ENCODE data around the gene AKAP9. TPM values are rescaled to one million over a fixed set of nuclear protein-coding genes. Genes with fewer than 3 reads are reported as not detected.
A peak's percentile ranks its signal among the peaks of the same experiment; 100 is the strongest.

The AKAP9 gene
- polyA plus RNA-seq, 6 donors from 2014 or later, result 18.2 to 52.9 (median 21.0) TPM

DNA sequence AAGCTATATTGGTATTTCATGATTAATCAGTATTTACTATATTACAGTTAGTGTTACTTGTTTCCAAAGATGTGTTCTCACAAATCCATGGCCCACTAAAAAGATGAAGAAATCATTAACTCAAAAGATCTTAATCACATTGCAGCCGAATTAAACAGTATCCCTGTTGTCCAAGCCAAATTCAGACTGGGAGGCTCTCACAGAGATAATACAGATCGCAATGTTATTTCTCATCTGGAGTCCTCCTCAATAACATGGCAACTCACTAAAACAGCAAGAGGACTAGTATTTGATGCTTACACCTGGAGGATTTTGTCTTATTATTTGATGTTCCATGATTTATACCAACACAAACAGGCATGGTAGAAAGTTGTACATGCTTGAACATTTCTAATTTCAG, 170.2 kb downstream of the AKAP9 start:
- peaks cover 0 to 14% (median 12%) of the 10 kb centered on the region in 3 donors for H3K4me1 Mint-ChIP-seq
- H3K36me3 Mint-ChIP-seq, result peaks cover 9 to 20% of the 10 kb centered on the region in 2 donors
- no peaks in the 10 kb centered on the region for H3K9me3 Mint-ChIP-seq
- no peak for ATAC-seq (ENCODE audit: low read depth in 2 of 2)
- H3K27me3 Mint-ChIP-seq, result no peaks in the 10 kb centered on the region
- DNase-seq, result no peak
- H3K27ac Mint-ChIP-seq, result peak overlapping the region in 1 of 6 donors; percentile 41
- no peak overlapping the region for H3K4me3 Mint-ChIP-seq

DNA sequence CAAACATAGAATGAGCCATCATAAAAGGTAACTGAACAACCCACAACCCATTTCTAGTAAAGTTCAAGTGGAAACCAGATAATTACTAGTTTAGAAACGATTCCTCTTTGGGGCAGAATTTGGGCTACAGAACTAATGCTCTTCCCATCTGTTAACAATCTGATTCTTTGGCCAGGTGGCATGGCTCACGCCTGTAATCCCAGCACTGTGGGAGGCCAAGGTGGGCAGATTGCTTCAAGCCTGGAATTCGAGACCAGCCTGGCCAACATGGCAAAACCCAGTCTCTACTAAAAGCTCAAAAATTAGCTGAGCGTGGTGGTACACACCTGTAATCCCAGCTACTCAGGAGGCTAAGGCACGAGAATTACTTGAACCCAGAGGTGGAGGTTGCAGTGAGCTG, 175.2 kb downstream of the AKAP9 start:
- Mint-ChIP-seq H3K9me3 (peaks cover 0 to 2% (median 0%) of the 10 kb centered on the region in 7 donors), H3K4me3 (no peak overlapping the region), H3K4me1 (peaks cover 0 to 21% (median 7%) of the 10 kb centered on the region in 3 donors), H3K36me3 (peaks cover 17 to 29% of the 10 kb centered on the region in 2 donors), H3K27ac (peak overlapping the region in 1 of 6 donors; percentile 29), H3K27me3 (no peaks in the 10 kb centered on the region)
- ATAC-seq (ENCODE audit: low read depth in 2 of 2) (no peak), DNase-seq (no peak)

DNA sequence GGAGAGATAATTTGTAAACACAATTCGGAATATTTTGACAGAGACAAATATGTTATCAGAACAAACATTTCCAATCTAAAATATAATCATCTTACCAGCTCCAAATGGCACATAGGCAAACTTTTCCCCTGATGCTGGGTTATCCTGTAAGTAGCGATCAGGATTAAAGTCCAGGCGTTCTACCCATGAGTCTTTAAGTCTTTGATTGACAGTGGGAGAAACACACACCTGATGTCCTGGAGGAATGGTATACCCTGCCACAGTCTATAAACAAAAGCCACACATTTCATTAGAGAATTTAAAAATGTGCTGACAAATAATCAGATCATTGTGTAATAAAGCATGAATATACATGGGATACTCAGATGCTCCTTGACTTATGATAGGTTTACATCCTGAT, 176.3 kb downstream of the AKAP9 start:
- ATAC-seq (ENCODE audit: low read depth in 2 of 2) (no peak), DNase-seq (no peak)
- Mint-ChIP-seq H3K4me3 (no peak overlapping the region), H3K27ac (peak overlapping the region in 1 of 6 donors; percentile 53), H3K27me3 (no peaks in the 10 kb centered on the region), H3K4me1 (peaks cover 0 to 23% (median 7%) of the 10 kb centered on the region in 3 donors), H3K9me3 (peaks cover 0 to 3% (median 0%) of the 10 kb centered on the region in 7 donors), H3K36me3 (peaks cover 24 to 38% of the 10 kb centered on the region in 2 donors)

DNA sequence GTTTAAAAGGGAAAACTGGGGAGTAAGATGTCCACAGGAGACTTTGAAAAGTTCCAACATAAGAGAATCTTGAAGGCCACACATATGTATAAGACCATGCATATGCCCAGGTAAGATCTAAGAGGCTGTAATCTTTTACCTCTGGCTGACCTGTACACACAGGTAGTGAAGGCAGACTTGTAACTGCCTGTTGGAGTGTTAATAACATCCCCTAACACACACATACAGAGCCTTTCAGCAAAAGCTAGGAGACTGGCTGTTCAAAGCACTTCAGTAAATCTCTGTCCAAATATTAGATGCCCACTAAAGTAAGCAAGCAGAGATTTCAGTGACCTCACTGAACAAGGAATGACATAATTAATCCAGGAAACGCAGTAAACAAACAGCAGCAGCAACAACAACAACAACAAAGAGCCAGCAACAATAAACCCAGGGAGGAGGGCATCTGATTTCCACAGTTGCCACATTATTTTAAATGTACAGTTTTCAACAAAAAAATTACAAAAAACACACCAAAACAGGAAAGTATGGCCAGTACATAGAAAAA, 178.6 kb downstream of the AKAP9 start:
- Mint-ChIP-seq H3K36me3 (peaks cover 32 to 39% of the 10 kb centered on the region in 2 donors), H3K9me3 (peaks cover 0 to 3% (median 0%) of the 10 kb centered on the region in 7 donors), H3K27ac (peak overlapping the region in 2 of 6 donors; percentile 18 to 39), H3K4me3 (no peak overlapping the region), H3K27me3 (no peaks in the 10 kb centered on the region), H3K4me1 (peaks cover 0 to 25% (median 0%) of the 10 kb centered on the region in 3 donors)
- DNase-seq, result no peak
- ATAC-seq (ENCODE audit: low read depth in 2 of 2), result no peak

DNA sequence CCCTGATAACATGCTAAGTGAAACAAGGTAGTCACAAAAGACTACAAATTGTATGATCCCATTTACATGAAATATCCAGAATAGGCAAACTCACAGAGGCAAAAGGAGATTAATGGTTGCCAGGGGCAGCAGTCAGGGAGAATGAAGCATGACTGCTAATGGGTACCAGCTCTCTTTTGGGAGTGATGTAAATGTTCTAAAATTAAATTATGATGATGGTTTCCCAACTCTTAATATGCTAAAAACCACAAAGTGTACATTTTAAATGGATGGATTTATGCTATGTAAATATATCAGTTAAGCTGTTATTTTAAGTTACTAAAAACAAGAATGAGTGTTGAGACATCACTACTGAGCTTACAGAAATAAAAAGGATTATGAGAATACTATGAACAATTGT, 181.0 kb downstream of the AKAP9 start:
- no peaks in the 10 kb centered on the region for H3K27me3 Mint-ChIP-seq
- peak overlapping the region in 1 of 6 donors; percentile 82 for H3K27ac Mint-ChIP-seq
- peaks cover 0 to 24% (median 0%) of the 10 kb centered on the region in 3 donors for H3K4me1 Mint-ChIP-seq
- ATAC-seq (ENCODE audit: low read depth in 2 of 2) (no peak), DNase-seq (no peak)
- H3K9me3 Mint-ChIP-seq, result peaks cover 0 to 3% (median 0%) of the 10 kb centered on the region in 7 donors
- H3K36me3 Mint-ChIP-seq, result peaks cover 29 to 32% of the 10 kb centered on the region in 2 donors
- no peak overlapping the region for H3K4me3 Mint-ChIP-seq

DNA sequence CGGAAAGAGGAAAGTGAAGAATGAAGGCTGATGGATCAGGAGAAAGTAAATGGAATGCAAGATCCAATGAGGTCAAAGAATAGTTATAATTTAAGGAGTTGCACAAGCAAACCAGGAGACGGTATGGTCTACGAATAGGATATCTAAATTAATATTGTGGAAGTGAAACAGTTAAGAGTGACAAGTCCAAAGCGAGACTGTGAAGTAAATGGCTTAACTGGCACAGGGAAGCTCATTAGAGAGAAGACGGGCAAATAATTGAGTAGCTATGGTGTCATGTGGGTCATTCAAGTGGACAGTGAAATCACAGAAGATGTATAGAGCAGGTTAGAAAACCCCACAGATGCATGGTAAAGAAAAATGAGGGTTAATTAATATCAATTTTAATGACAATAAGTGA, 190.4 kb downstream of the AKAP9 start:
- Mint-ChIP-seq H3K4me1 (peaks cover 17 to 43% (median 28%) of the 10 kb centered on the region in 3 donors), H3K4me3 (peak overlapping the region in 1 of 8 donors; percentile 67), H3K27ac (peak overlapping the region in 3 of 6 donors; percentile 13 to 71 (median 18)), H3K27me3 (no peaks in the 10 kb centered on the region), H3K9me3 (no peaks in the 10 kb centered on the region), H3K36me3 (peaks cover 7 to 25% of the 10 kb centered on the region in 2 donors)
- ATAC-seq (ENCODE audit: low read depth in 2 of 2) (no peak), DNase-seq (no peak)

DNA sequence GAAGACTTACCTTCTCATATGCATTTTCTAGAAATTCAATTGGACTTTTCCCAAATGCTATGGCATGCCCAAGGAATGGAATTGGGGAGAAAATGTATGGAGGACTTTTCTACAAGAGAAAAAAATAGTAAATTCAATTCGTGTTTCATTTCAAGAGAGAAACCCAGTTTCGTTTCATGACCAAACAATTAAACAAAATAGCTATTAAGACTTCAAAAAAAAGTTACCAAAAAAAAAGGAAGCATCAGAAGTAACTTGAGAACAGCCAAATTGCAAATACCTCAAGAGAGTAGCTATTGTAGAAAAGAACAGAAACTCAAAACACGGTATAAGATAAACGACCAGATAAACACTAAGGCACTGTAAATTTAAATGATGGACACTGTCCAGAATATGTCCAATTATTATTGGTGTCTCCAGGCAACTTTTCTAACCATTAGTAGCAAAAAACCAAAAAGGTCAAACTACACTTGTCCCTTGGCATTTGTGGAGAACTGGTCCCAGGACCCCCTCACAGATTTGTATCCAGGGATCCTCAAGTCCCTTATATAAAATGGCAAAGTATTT, 191.2 kb downstream of the AKAP9 start:
- Mint-ChIP-seq H3K27me3 (no peaks in the 10 kb centered on the region), H3K4me3 (peak overlapping the region in 2 of 8 donors; percentile 41 to 98), H3K4me1 (peaks cover 17 to 45% (median 31%) of the 10 kb centered on the region in 3 donors), H3K9me3 (no peaks in the 10 kb centered on the region), H3K36me3 (peaks cover 7 to 25% of the 10 kb centered on the region in 2 donors), H3K27ac (peak overlapping the region in 1 of 6 donors; percentile 79)
- DNase-seq, result no peak
- ATAC-seq (ENCODE audit: low read depth in 2 of 2), result no peak

DNA sequence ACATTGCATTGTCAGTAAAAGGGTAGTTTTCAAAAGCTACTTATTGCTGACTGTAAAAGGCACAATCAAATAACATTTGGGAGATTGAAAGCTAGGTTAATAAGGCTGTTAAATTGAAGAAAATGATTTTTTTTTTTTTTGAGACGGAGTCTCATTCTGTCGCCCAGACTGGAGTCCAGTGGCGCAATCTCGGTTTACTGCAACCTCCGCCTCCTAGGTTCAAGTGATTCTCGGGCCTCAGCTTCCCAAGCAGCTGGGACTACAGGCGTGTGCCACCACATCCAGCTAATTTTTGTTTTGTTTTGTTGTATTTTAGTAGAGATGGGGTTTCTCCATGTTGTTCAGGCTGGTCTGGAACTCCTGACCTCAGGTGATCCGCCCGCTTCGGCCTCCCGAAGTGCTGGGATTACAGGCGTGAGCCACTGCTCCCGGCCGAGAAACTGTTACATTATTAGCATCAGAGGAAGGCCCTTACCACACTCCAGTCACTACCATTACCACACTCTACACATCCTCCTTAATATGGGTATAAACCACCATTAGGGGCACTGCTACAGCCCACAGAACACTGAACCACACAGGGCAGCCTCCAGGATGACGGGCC, 192.6 kb downstream of the AKAP9 start:
- ATAC-seq (ENCODE audit: low read depth in 2 of 2) (peak; percentile 9 to 15), DNase-seq (no peak)
- Mint-ChIP-seq H3K27ac (peak overlapping the region; percentile 98 to 100 (median 100)), H3K36me3 (peaks cover 7 to 12% of the 10 kb centered on the region in 2 donors), H3K4me1 (peaks cover 17 to 45% (median 31%) of the 10 kb centered on the region in 3 donors), H3K9me3 (no peaks in the 10 kb centered on the region), H3K27me3 (no peaks in the 10 kb centered on the region), H3K4me3 (peak overlapping the region; percentile 91 to 100 (median 98))

DNA sequence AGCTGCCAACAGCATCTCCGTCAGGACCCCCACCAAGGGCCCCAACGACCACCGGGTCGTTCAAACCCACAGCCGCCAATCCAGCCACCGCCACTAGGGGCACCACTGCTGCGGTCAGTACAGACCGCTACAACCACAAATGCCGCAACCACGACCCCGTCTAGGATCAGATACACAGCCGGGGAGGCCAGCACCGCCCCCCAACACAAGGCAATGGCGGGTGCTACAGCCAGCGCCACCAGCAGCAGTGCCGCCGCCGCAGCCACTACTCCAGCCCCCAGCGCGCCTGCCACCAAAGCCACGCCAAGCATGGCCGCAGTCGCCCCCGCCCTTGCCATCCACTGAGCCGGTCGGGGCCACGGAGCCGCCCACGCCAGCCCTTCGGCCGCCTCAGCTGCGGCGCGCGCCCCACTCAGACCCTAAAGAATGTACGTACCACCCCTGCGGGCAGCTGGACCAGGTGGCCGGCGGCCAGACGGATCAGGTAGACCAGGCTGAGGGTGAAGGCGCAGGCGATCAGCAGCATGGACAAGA, 193.1 kb downstream of the AKAP9 start:
- H3K27me3 Mint-ChIP-seq, result peaks cover 0 to 6% (median 0%) of the 10 kb centered on the region in 3 donors
- peak overlapping the region; percentile 91 to 100 (median 98) for H3K4me3 Mint-ChIP-seq
- peak overlapping the region; percentile 98 to 100 (median 100) for H3K27ac Mint-ChIP-seq
- H3K4me1 Mint-ChIP-seq, result peaks cover 17 to 45% (median 31%) of the 10 kb centered on the region in 3 donors
- peak; percentile 52 to 54 for ATAC-seq (ENCODE audit: low read depth in 2 of 2)
- DNase-seq, result peak; percentile 73
- peaks cover 7 to 12% of the 10 kb centered on the region in 2 donors for H3K36me3 Mint-ChIP-seq
- no peaks in the 10 kb centered on the region for H3K9me3 Mint-ChIP-seq

DNA sequence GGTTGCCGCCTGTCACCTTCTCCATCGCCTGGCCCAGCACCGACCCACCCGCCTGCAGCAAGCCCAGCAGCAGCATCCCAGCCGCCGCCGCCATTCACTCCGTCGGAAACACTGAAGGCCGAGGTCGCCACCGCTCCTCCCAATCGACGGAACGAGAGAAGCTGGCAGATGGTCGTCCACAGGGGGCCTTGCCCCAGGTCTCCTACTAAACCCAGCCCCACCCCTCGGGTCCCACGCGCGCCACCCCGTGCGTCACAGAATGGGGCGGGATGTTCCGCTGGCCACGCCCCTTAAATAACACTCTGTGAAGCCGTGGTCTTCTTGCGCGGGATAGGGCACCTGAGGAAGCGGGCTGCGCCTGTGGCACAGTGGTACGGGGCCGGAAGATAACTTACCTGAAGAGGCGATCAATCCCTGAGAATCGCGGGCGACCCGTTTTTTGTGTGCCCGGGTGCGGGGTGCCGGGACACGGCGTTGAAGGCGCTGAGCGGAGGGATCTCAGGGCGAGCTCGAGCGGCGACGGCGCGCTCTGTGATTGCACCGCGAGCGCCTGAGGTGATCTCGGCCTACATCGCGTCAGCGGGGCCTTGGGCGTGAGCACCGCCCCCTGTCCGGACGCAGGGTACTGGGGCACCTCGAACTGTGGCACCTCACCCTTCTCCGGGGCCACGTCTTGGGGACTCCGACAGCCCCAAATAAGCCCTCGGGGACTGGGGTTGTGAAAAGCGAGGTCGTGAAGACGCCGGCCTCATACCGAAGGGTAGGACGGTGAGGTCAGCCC, 193.8 kb downstream of the AKAP9 start, which contains the start of gene CYP51A1:
Gene CYP51A1 (minus strand): TSS at position 207 of the 781 bp plus-strand sequence. CDS start 113 bp downstream, at position 94.
- ATAC-seq (ENCODE audit: low read depth in 2 of 2) (peak; percentile 79 to 82), DNase-seq (peak; percentile 98)
- peaks cover 7% of the 10 kb centered on the region in 2 donors for H3K36me3 Mint-ChIP-seq
- peak within 1 kb of the TSS; percentile 98 to 100 (median 100) for H3K27ac Mint-ChIP-seq
- peaks cover 17 to 45% (median 31%) of the 10 kb centered on the region in 3 donors for H3K4me1 Mint-ChIP-seq
- H3K9me3 Mint-ChIP-seq, result no peaks in the 10 kb centered on the region
- H3K4me3 Mint-ChIP-seq, result peak within 1 kb of the TSS; percentile 91 to 100 (median 98)
- H3K27me3 Mint-ChIP-seq, result peaks cover 0 to 7% (median 0%) of the 10 kb centered on the region in 3 donors

DNA sequence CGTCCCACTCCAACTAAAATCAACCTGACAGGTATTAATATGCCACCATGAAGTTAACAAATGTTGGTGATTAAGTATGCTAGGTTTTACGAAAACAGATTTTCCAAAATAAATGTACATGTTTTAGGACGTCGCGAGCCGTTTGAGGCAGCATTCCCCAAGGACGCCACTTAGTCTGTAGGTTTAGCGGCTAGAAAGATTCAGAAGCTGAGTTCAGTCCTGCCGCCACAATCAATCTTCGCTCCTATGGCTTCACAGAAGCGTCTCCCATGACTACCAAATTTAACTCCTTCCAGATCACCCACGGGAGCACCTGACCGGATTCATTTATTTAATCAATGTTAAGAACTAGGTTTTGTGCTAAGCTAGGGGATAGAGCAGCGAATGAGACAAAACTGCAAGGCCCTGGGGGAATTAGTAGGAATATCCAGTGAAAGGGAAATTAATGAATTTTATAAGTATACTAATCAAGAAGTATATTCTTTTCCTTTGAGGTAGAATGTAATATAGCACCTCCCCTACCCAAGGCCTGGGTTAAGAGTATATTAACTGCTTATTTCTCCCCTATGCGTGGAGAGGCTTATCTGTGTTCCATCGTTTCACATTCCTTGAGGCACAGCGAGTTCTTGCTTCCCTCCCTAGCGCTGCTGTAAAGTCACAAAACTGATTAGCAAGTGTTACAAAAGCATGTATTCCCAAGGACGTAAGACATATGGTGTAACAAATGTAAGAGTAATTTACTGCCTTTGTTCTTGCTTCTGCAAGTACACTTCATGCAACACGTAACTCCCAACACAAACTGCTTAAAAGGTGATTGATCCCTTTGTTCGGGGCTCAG, 194.6 kb downstream of the AKAP9 start:
- peaks cover 0 to 7% (median 0%) of the 10 kb centered on the region in 3 donors for H3K27me3 Mint-ChIP-seq
- peaks cover 0 to 7% of the 10 kb centered on the region in 2 donors for H3K36me3 Mint-ChIP-seq
- peak; percentile 3 for DNase-seq

DNA sequence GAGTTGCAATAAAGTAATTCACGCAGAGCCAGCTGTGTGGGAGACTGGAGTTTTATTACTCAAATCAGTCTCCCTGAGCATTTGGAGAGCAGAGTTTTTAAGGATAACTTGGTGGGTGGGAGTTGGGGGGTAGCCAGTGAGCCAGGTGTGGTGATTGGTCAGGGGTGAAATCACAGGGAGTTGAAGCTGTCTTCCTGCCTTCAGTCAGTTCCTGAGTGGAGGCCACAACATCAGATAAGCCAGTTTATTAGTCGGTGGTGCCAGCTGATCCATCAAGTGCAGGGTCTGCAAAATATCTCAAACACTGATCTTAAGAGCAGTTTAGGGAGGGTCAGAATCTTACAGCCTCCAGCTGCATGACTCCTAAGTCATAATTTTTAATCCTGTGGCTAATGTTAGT, 196.9 kb downstream of the AKAP9 start:
- Mint-ChIP-seq H3K4me3 (peak overlapping the region in 2 of 8 donors; percentile 74 to 81), H3K27ac (peak overlapping the region in 1 of 6 donors; percentile 42)
- ATAC-seq (ENCODE audit: low read depth in 2 of 2), result no peak

More for the DNA sequence above, 194.6 kb downstream of the AKAP9 start:
- Mint-ChIP-seq H3K9me3 (no peaks in the 10 kb centered on the region), H3K27ac (peak overlapping the region; percentile 98 to 100 (median 100)), H3K4me3 (peak overlapping the region; percentile 91 to 100 (median 98)), H3K4me1 (peaks cover 17 to 43% (median 31%) of the 10 kb centered on the region in 3 donors)
- no peak for ATAC-seq (ENCODE audit: low read depth in 2 of 2)

More for the DNA sequence above, 196.9 kb downstream of the AKAP9 start:
- no peak for DNase-seq
- Mint-ChIP-seq H3K36me3 (no peaks in the 10 kb centered on the region), H3K9me3 (peaks cover 0 to 1% (median 0%) of the 10 kb centered on the region in 7 donors), H3K27me3 (peaks cover 0 to 7% (median 2%) of the 10 kb centered on the region in 3 donors), H3K4me1 (peaks cover 8 to 28% (median 25%) of the 10 kb centered on the region in 3 donors)

All from naive B cell (primary cell).